Neural cell (in vitro differentiated cells): ENCODE measurements around the gene CPXM2. TPM values are rescaled to one million over a fixed set of nuclear protein-coding genes. Genes with fewer than 3 reads are reported as not detected.

Experiments
- H2AFZ ChIP-seq: fragments of 200-600, 300-800 bp; sonication (generic), shearing (Covaris generic); 2 replicates; pipeline ENCODE4 v1.6.0; 2014; ENCODE audit warnings: low read depth, mild to moderate bottlenecking, antibody characterized with exemption, low read length, moderate library complexity
- H3F3A ChIP-seq: fragments of 200-600 bp; shearing (Covaris generic); 2 replicates; pipeline ENCODE4 v1.6.1; 2016; ENCODE audit warnings: mild to moderate bottlenecking, moderate library complexity, mixed read lengths, antibody characterized with exemption, low read length; ENCODE audit not compliant: insufficient read depth, poor library complexity, severe bottlenecking
- H3K27ac ChIP-seq: fragments of 200-600, 300-800 bp; sonication (generic), shearing (Covaris generic); 2 replicates; pipeline ENCODE4 v1.5.1; 2014; ENCODE audit warnings: mild to moderate bottlenecking, low read length, moderate library complexity
- H3K27me3 ChIP-seq: fragments of 300-800, 200-600 bp; sonication (generic), shearing (Covaris generic); 2 replicates; pipeline ENCODE4 v1.6.0; 2014; ENCODE audit warnings: mild to moderate bottlenecking, low read depth, low read length, moderate library complexity; ENCODE audit not compliant: insufficient read depth
- H3K36me3 ChIP-seq: fragments of 300-800, 200-600 bp; sonication (generic), shearing (Covaris generic); 2 replicates; pipeline ENCODE4 v1.5.1; 2014; ENCODE audit warnings: mild to moderate bottlenecking, antibody characterized with exemption, low read length, moderate library complexity; ENCODE audit not compliant: insufficient read depth
- H3K4me2 ChIP-seq: fragments of 300-800, 200-600 bp; sonication (generic), shearing (Covaris generic); 2 replicates; pipeline ENCODE4 v1.6.0; 2014; ENCODE audit warnings: mild to moderate bottlenecking, low read length
- H3K4me3 ChIP-seq: fragments of 300-800, 200-600 bp; sonication (generic), shearing (Covaris generic); 2 replicates; pipeline ENCODE4 v1.5.1; 2014; ENCODE audit warnings: mild to moderate bottlenecking, low read length, moderate library complexity
- H3K79me2 ChIP-seq: fragments of 200-600 bp; shearing (Covaris generic); replicated peaks from 2 replicates; pipeline ENCODE4 v1.6.0; 2014; ENCODE audit warnings: mild to moderate bottlenecking, low read length, moderate library complexity; ENCODE audit not compliant: insufficient read depth
- H3K9ac ChIP-seq: fragments of 300-800, 200-600 bp; sonication (generic), shearing (Covaris generic); 2 replicates; pipeline ENCODE4 v1.6.1; 2016; ENCODE audit warnings: mild to moderate bottlenecking, low read length, mixed read lengths
- H3K9me2 ChIP-seq: fragments of 200-600 bp; shearing (Covaris generic); 2 replicates; pipeline ENCODE4 v1.6.1; 2016; ENCODE audit warnings: mild to moderate bottlenecking, low read length, mixed read lengths; ENCODE audit not compliant: insufficient read depth
- H3K9me3 ChIP-seq: fragments of 200-600, 300-800 bp; sonication (generic), shearing (Covaris generic); 2 replicates; pipeline ENCODE4 v1.6.1; 2016; ENCODE audit warnings: mild to moderate bottlenecking, mixed run types, low read length, moderate library complexity, mixed read lengths
- H4K20me1 ChIP-seq: fragments of 200-600 bp; shearing (Covaris generic); 2 replicates; pipeline ENCODE4 v1.6.1; 2016; ENCODE audit warnings: mild to moderate bottlenecking, mixed run types; ENCODE audit not compliant: insufficient read depth
- CTCF ChIP-seq: fragments of 450-650 bp; IDR thresholded peaks from 2 replicates; pipeline ENCODE4 v1.5.1; 2014; ENCODE audit warnings: antibody characterized with exemption, mild to moderate bottlenecking, moderate library complexity; ENCODE audit not compliant: poor library complexity, severe bottlenecking
- EP300 ChIP-seq: fragments of 450-650 bp; conservative IDR thresholded peaks from 2 replicates; pipeline ENCODE4 v1.6.1; 2014; ENCODE audit warnings: antibody characterized with exemption, mild to moderate bottlenecking, moderate library complexity; ENCODE audit not compliant: poor library complexity, severe bottlenecking
- EZH2 ChIP-seq: fragments of 200-600, 300-800 bp; shearing (Covaris generic), sonication (generic); IDR thresholded peaks from 2 replicates; pipeline ENCODE4 v1.6.1; 2014; ENCODE audit warnings: antibody characterized with exemption, low read length, borderline replicate concordance, mild to moderate bottlenecking; ENCODE audit not compliant: insufficient read depth, poor library complexity, severe bottlenecking
- MXI1 ChIP-seq: fragments of 450-650 bp; conservative IDR thresholded peaks from 2 replicates; pipeline ENCODE4 v1.6.1; 2014; ENCODE audit warnings: antibody characterized with exemption, mild to moderate bottlenecking; ENCODE audit not compliant: poor library complexity, severe bottlenecking
- POLR2AphosphoS5 ChIP-seq: IDR thresholded peaks from 2 replicates; pipeline ENCODE4 v1.6.1; 2012
- RAD21 ChIP-seq: fragments of 450-650 bp; conservative IDR thresholded peaks from 2 replicates; pipeline ENCODE4 v1.6.1; 2014; ENCODE audit warnings: antibody characterized with exemption, mild to moderate bottlenecking, moderate library complexity
- SMC3 ChIP-seq: fragments of 450-650 bp; conservative IDR thresholded peaks from 2 replicates; pipeline ENCODE4 v1.6.1; 2014; ENCODE audit warnings: antibody characterized with exemption, mild to moderate bottlenecking, moderate library complexity; ENCODE audit not compliant: poor library complexity
- TAF1 ChIP-seq: IDR thresholded peaks from 2 replicates; pipeline ENCODE4 v1.6.1; 2012; ENCODE audit warnings: low read depth
- polyA plus RNA-seq: library from polyadenylated mRNA; depleted of rRNA; stranded (reverse); fragments of >200 nt; gene quantifications from 2 replicates; pipeline ENCODE4 v1.2.3, GENCODE V29; 2014
- TF ChIP-seq, protein P1 (sequence below): IDR thresholded peaks from 2 replicates; pipeline ENCODE4 v1.6.1; 2012; ENCODE audit warnings: borderline replicate concordance

Gene CPXM2
- polyA plus RNA-seq, 1 donor from 2014 or later = not detected

GRCh38 chr10:123841560-123841959, 50.0 kb downstream of the CPXM2 start:
- no peaks in the 10 kb centered on the region for H3K9me3 ChIP-seq
- no peak overlapping the region for H2AFZ ChIP-seq
- H3F3A ChIP-seq = no peaks in the 10 kb centered on the region
- no peaks in the 10 kb centered on the region for H4K20me1 ChIP-seq
- no peaks in the 10 kb centered on the region for H3K36me3 ChIP-seq
- H3K79me2 ChIP-seq = no peaks in the 10 kb centered on the region
- H3K9me2 ChIP-seq = no peaks in the 10 kb centered on the region
- no peak overlapping the region for H3K4me3 ChIP-seq
- no peak overlapping the region for H3K27ac ChIP-seq
- H3K9ac ChIP-seq = no peak overlapping the region
- TF ChIP-seq EZH2 = no peak
- no peak for TF ChIP-seq CTCF
- no peak for TF ChIP-seq MXI1
- TF ChIP-seq TAF1 = no peak
- no peak for TF ChIP-seq EP300
- no peak for TF ChIP-seq RAD21
- no peak for TF ChIP-seq SMC3
- TF ChIP-seq POLR2AphosphoS5 = no peak
- TF ChIP-seq, protein P1, sequence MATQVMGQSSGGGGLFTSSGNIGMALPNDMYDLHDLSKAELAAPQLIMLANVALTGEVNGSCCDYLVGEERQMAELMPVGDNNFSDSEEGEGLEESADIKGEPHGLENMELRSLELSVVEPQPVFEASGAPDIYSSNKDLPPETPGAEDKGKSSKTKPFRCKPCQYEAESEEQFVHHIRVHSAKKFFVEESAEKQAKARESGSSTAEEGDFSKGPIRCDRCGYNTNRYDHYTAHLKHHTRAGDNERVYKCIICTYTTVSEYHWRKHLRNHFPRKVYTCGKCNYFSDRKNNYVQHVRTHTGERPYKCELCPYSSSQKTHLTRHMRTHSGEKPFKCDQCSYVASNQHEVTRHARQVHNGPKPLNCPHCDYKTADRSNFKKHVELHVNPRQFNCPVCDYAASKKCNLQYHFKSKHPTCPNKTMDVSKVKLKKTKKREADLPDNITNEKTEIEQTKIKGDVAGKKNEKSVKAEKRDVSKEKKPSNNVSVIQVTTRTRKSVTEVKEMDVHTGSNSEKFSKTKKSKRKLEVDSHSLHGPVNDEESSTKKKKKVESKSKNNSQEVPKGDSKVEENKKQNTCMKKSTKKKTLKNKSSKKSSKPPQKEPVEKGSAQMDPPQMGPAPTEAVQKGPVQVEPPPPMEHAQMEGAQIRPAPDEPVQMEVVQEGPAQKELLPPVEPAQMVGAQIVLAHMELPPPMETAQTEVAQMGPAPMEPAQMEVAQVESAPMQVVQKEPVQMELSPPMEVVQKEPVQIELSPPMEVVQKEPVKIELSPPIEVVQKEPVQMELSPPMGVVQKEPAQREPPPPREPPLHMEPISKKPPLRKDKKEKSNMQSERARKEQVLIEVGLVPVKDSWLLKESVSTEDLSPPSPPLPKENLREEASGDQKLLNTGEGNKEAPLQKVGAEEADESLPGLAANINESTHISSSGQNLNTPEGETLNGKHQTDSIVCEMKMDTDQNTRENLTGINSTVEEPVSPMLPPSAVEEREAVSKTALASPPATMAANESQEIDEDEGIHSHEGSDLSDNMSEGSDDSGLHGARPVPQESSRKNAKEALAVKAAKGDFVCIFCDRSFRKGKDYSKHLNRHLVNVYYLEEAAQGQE = no peak
- H3K4me2 ChIP-seq = no peak overlapping the region
- H3K27me3 ChIP-seq = no peaks in the 10 kb centered on the region

DNA sequence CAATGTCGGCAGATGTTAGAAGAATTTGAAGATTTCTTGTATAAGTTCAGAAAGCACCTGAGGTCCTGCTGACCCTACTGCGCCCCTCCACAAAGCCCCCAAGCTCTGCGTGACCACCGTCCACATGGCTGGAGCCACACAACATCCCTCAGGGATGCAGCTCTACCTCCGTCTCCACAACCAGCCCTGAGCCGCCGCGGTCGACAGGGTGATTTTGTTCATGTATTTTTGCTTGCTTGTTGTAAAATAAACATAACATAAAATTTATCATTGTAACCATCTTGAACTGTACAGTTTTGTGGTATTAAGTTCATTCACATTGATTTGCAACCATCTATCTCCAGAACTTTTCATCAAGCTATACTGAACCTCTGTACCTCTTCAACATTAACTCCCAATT, 50.5 kb downstream of the CPXM2 start:
- no peak overlapping the region for H3K4me2 ChIP-seq
- TF ChIP-seq TAF1 = no peak
- no peaks in the 10 kb centered on the region for H3K79me2 ChIP-seq
- H3K27me3 ChIP-seq = no peaks in the 10 kb centered on the region
- H3F3A ChIP-seq = no peaks in the 10 kb centered on the region
- no peaks in the 10 kb centered on the region for H3K9me2 ChIP-seq
- H2AFZ ChIP-seq = no peak overlapping the region
- no peaks in the 10 kb centered on the region for H3K9me3 ChIP-seq
- no peaks in the 10 kb centered on the region for H3K36me3 ChIP-seq
- H3K9ac ChIP-seq = no peak overlapping the region
- H4K20me1 ChIP-seq = no peaks in the 10 kb centered on the region
- no peak overlapping the region for H3K27ac ChIP-seq
- no peak overlapping the region for H3K4me3 ChIP-seq

- Histone ChIP-seq H4K20me1 (no peaks in the 10 kb centered on the region), H3K9ac (no peak overlapping the region), H3K9me2 (no peaks in the 10 kb centered on the region), H3K36me3 (no peaks in the 10 kb centered on the region), H3K79me2 (no peaks in the 10 kb centered on the region), H2AFZ (no peak overlapping the region), H3K4me3 (no peak overlapping the region), H3K27me3 (no peaks in the 10 kb centered on the region), H3K9me3 (no peaks in the 10 kb centered on the region), H3K4me2 (no peak overlapping the region), H3F3A (no peaks in the 10 kb centered on the region), H3K27ac (no peak overlapping the region)
- no peak for TF ChIP-seq SMC3
- TF ChIP-seq EP300 = no peak
- TF ChIP-seq EZH2 = no peak
- TF ChIP-seq, protein P1 = no peak
- no peak for TF ChIP-seq TAF1
- no peak for TF ChIP-seq RAD21
- no peak for TF ChIP-seq CTCF
- TF ChIP-seq POLR2AphosphoS5 = no peak
Measured at GRCh38 chr10:123840714-123841113, 50.9 kb downstream of the CPXM2 start.
